Renal cortex interstitium (tissue), 11 donors: ENCODE measurements around the gene ITPKB. TPM values are rescaled to one million over a fixed set of nuclear protein-coding genes. Genes with fewer than 3 reads are reported as not detected.
A peak's percentile ranks its signal among the peaks of the same experiment; 100 is the strongest.
"Not testable (repeated sequence)": the region's sequence is repeated elsewhere in the genome, so short reads cannot be mapped to it uniquely, and the experiment has no call there.

Source experiments
- DNase-seq, 11 donors: peaks; one replicate each; pipeline ENCODE4 v3.0.0-alpha.2; 2013; ENCODE audit warnings: low read depth in 9 of 11, low spot score in 4 of 11; ENCODE audit errors: extremely low read depth in 1 of 11
- polyA plus RNA-seq, 3 donors: library from polyadenylated mRNA; unstranded; fragments of 120-200 nt; gene quantifications; one replicate each; pipeline ENCODE4 v1.2.1, GENCODE V29; 2013; ENCODE audit not compliant: insufficient read length in 3 of 3

Gene ITPKB
- polyA plus RNA-seq, 3 donors, result 20.2 to 26.3 (median 26.3) TPM

DNA sequence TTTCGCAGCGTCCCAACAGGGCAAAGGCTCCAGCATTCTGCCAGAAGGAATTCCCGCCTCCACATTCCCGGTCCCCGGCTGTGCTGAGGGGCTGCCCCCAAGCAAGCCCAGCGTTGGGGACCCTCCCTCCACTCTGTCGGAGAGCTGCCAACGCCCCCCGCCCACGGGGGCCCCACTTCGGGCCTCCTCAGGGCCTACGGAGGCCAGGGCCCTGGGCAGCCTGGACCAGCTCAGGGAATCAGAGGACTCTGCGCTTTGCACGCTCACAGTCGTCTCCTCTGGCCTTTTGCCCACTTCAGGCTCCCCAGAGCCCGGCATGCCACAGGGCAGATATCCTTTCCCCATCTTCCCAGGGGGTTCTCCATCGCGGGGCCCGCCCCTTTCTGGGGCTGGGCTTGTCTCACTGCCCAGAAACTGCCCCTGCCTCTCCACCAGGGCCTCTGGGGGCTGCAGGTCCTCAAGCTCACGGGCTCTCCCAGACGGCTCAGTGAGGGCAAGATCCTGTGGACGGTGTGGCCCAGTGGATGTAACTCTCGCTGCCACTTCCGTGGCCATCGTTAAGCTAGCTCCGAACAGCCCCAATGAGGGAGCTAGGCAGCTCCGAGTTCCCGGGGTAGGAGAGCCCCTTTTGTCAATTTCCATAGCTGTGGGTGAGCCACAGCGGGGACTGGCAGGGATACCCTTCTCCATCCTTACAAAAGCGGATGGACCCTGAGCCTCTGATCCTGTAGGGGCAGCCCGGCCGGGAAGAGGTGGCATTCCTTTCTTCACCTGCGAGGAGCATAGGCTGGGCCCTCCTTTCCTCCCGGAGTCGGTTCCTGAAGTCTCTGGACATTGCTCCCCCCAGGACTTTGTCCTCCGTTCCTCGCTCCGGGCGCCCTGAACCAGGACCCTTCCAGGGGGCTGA lies 2.8 kb downstream of the ITPKB start:
- DNase-seq, result no peak

DNA sequence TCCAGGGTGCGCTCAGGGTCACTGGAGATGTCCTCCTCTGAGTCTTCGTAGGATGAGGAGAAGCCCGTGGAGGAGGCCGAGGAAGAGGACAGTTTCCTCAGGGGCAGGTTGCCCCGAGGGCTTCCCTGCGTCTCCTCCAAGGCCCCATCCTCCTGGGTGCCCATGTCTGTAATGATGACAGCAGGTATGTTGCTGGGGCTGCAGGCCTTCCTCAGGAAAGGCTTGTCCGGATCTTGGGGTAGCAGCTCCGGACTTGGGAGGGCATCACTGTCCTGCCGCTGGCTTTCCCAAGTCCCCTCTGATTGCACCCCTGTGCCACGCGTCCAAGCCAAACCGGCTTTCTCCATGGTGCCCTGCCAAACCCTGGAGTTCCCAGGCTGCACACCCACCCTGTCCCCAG lies 3.5 kb downstream of the ITPKB start:
- DNase-seq, result no peak

DNA sequence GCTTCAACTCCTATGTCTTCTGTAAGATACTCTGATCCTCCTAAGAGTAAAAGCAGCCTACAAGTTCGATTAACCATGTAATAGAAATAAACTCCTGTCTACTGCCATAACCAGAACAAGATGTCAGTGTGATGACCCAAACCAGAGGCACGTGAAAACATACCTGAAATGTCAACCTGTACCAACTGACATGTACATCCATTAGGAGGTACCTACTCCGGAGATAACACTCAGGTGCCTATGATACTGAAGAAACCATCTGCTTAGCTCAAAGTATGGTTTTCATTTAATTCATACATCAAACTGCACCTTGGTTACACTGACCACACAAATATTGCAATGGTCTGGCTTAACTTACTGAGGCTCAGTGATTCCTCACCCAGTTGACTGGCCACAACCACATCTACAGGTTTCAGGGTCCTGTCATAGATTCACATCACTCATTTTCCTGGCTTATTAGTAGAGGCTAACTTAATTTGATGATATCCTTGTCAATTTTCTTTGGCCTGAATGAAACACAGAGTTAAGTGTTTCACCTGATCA lies 4.4 kb downstream of the ITPKB start:
- DNase-seq, result no peak

DNA sequence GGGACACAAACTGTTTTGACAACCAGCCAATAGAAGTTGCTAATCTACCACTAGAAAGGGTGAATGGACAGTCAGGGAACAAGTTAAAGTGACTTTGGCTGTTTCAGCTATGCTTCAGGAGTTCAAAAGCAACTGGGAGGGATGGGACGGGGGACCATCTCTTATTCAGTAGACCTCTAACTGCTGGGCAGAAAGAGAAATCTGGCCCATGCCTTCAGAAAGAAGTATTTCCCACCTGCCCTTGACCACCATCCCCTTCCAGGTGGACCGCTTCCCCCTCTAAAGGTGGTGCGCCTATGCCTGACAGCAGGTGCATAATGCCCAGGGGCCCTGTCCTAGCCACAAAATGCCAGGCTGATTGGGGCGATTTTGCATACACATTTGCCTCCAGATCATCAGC lies 5.2 kb downstream of the ITPKB start:
- no peak for DNase-seq

DNA sequence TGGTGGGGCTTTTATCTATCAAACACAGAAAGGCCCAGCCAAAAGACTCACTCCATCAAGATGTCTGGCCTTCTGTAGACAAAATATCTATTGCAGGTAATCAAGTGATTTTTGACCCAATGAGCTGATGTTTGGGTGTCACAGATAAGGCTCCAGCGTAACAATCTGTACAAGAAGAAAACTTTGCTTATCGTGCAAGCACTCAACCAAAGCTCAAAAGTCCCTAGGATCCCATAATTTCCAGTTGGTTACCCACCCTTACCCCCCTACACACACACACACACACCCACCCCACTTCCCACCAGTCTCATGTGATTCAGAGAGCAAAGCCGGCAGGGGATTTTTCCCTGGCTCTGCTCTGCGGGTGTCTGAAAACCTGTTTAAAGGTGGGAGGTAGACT lies 5.8 kb downstream of the ITPKB start:
- no peak for DNase-seq

DNA sequence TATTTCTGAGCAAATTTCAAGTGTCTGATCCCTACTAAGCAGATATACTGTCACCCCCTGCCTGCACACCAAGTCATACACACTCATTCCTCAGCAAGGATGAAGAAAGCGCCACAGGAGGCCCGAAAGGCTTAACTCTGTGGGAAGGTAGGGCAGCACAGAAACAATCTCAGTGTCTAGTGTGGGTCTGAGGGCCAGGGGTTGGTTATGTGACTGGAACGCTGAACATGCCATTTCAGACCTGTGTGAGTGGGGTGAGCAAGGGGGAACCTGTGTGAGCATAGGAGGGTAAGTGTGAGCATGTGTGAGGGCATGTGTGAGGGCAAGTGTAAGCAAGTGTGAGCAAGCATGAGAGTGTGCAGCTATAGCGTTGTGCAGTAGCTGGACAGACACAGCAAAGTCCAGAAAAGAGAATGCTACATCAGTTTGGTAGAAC lies 6.2 kb downstream of the ITPKB start:
- DNase-seq, result no peak

DNA sequence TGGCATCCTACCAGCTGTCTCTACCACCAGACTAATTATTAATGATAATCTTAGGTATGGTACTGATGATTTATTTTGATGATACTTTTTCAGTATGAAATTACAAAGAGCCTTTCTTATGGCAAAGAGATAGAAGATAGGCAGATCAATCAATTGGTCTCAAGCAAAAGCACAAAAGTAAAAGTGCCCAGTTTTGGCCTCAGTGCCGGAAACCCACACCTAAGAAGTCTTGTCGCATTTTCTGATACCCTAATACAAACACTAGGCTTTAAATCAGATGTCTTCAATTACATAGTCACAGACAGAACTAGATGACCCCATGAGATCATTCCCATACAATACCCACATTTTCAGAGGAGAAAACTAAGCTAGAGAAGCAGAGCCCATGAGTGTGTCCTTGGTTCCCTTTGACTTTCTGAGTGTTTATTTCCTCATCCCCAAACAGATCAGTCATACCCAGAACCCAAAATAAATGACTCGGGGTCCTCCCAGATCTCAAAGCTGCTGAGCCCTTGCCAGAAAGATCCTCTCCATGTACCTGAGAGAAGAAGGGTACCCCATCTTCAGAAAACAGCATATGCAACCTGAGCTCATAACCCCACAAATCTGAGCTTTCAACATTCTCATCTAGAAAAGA lies 7.7 kb downstream of the ITPKB start:
- no peak for DNase-seq

DNA sequence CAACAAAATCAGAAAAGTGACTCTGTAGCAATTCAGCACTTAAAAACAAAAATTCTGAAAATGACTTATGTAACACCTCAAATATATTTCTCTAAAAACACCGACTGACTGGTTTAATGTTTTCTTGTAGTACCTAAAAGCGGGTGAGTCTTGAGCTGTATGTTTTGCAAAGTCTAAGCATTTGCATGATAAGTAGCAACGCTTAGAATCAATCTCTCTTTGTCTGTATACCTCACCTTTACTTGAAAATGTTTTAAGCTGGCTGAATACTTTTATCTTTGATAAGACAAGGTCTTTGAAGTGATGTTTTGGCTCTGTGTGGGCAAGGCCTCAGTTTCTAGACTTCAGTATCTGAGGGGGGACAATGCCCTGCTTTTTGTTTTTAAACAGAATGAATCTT lies 8.2 kb downstream of the ITPKB start:
- no peak for DNase-seq

DNA sequence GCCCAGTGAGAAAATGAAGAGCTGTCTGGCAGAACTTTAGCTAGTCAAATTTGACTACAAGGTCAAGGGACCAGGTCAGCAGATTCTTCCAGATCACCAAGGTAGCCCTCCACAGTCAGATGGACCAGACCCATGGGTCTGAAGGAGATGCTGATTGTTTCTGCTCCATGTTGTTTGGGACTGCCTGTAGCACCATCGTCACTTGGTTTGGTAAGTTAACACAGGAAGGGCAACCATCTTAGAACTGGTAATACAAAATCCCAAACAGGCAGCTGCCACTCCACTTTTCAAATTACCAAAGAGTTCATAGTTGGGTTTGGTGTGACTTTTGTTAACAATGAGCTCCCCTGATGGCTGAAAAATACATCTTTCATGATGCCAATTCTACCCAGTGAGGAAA lies 9.0 kb downstream of the ITPKB start:
- no peak for DNase-seq

DNA sequence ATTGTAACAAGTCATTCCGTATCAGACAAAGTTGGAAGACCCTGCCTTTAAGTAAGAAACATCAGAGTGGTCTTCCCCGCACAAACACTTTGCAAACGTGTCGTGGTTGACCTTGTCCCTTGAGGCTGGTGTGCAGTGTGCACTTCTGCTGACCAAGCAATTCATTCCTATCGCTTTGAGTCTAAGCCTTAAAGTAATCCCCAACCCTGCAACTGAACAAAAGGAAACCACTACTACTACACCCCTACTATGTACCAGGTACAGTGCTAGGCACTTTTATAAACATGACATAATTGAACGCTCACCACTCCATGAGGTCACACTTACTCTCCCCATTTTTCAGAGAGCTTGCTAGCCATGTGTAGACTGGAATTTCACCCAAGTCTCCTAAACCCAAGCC lies 10.6 kb downstream of the ITPKB start:
- no peak for DNase-seq

DNA sequence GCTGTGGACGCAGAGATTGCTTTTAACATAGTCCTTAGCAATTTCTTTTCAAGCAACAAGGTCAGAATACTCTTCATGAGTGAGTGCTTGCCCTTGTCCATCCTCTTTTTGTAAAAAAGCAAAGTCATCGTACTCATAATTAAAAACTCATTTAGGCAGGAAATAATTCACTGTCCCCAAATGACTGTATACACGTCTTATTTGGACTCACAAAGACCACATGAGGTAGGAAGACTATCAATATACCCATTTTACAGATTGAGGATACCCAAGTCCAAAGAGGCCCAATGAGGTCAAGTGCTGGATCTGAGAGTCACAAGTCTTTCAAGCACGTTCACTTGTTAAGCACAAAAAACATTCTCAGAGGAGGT lies 13.2 kb downstream of the ITPKB start:
- no peak for DNase-seq

DNA sequence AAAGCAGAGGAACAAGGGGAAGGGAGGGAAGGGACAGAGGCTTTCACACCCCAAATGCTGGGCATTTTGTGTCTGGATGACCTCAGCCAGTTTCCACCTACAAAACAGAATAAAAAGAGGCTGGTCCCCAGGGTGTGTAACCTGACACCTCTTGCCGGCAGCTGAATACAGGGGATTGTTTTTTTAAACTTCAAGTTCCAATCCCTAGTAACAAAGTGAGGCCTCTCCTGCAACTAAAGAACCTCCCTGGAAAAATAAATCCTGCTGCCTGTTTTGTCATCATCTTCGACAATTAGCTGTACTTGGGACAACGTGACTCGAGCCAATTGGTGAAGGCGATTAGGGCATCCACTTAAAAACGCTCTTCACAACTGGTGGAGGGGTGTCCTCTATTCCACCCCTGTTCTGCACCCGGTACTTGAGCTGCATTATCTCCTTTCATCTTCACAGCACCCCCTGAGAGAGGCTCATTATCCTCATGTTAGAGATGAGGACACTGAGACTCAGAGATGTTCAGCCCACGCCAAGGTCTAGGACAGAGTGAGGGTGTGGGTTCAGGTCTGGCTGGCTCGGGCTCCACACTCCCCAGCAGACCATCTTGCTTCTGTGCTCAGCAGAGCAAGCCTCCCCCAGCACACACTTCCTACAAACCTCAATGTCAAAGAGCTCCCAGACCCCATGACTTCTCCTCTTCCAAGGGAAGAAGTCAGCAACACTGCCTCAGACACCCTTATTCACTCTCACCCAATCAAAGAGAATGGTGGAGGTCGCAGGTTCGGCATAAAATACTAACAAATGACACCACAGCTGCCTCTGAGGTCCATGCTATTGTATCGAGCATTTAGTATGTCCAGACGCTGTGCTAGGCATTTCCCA lies 15.2 kb downstream of the ITPKB start:
- peak in 6 of 11 donors; percentile 61 to 79 (median 76) for DNase-seq

DNA sequence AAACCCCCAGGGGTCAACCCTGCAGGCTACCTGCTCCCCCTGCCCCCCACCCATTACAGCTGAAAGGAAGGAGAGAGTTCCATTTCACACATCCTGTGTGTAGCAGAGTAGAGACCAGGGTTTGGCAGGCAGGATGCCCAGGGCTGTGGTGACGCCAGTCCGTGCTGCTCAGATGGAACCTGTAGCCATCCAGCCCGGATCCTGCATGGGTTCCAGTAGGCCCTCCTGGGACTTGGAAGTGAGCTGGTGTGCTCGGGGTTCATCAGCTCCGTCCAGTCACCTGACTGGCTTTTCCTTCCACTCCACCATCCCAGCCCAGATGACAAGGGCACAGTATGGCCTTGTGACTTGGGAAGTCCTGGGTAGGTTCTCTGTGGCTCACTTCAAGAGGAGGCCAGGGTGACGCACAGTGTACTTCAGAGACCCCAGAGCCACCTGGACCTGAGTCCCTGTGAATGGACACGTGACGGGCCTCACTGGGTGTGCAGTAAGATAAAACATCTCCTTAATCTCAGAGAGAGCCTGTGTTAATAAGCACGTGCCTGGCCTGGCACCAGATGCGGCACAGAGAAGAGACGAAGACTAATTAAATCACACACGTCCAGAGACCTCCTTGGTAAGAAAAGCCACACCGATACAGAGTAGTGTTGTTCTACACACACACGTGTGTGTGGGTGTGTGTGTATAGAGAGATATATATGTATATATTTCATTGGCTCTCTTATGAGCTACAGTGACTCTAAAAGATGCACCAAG lies 16.0 kb downstream of the ITPKB start:
- no peak for DNase-seq

DNA sequence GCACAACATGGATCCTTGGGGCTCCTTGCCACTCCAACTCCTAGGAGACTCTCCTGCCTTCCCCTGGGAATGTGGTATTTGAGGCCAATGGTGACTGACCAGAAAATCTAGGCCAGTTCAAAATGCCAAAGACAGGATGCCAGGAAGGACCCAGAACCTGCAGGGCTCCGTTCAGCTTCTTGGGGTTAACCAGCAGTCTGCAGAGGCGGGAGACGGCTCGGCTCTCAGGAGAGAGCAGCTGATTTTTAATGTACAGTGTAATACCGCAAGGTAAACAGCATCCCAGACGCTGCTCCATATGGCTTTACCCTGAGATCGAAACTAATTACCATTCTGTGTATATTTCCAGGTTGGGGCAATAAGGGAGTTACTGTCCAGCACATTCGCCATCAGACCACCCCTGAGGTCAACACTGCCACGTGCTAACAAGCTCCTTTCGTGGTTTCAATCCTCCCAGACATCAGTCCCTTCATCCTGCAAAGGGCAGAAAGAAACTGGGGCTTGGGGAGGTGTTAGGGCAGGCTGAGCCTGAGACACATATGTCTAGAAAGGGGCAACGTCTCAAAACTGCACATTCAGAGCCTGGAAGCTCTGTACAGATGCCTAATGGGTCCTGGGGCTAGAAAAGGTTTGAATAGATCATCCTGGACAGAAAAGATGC lies 16.7 kb downstream of the ITPKB start:
- DNase-seq, result no peak

DNA sequence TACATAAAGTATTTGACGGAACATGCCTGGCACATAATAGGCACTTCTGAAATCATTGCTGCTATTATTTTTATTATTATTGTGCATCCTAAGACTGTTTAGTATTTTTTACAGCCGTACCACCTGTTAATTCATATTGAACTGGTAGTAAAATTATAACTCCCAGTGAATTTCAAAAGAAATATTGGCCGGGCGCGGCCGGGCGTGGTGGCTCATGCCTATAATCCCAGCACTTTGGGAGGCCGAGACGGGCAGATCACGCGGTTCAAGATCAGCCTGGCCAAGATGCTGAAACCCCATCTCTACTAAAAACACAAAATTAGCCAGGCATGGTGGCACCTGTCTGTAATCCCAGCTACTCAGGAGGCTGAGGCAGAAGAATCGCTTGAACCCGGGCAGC lies 18.5 kb downstream of the ITPKB start:
- not testable (repeated sequence) for DNase-seq

DNA sequence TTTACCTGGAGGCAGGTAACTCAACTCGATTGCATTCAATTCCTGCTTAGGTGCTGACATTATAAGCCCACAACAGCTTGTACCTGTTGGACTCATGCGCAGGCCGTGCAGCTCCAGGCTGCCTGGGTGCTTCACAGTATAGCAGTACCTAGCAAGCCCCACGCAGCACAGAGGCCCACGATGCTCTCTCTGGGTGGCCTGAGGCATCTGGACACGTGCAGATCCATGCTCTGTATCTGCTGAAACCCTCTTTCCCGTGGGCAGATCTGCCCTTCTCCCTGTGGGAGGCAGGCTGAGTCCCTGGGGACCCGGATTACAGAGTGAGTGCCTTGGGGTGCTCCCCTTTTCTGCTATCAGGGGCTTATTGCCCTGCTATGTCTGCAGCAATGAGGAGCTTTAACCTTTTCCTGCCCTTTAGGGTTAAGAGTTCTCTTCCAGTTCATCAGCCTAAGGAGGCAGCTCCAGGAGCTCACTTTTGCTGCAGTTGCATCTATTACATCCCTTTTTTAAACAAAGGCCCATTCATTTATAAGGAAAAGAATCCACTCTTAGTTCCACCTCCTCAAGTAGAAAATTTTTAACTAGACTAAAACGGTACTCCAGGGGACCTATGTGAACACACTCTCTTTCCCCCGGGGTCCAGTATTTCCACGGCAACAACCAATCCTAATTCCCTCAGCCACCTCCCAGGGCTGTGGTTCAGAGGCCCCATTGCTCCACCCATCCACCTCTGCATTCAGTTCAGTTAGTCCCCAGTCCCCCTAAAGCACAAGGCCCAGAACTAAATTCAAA lies 19.3 kb downstream of the ITPKB start:
- DNase-seq, result no peak

DNA sequence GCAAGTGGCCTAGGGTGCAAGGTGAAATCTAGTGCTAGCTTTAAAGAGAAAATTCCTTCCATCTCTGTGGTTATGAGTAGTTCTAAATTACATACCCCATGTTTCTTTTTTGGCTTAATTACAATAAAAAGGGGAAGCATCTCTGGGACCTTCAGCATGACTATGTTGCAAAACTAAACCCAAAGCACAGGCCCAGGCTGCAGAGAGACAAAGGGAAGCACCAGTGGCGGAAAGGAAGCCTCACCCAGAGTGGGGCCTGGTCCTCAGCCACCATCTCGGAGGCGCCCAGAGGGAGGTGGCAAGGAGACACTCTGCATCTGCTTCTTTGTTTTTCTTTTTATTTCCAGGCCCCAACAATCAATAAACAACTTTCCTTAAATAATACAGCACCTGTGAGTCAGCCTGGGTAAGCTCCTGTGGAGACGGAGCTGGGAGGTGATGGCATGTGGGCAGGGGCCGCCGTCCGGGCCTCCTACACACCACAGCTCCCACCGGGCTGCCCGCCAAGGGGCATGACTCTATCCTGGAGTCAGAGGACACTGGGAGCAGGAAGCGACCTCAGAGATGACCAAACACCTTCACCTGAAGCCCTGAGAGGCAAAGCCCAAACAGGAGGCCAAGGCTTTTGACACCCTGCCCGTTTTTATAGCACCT lies 21.7 kb downstream of the ITPKB start:
- DNase-seq, result no peak
